ENCODE data around the gene RNF214.

Gene RNF214

DNA sequence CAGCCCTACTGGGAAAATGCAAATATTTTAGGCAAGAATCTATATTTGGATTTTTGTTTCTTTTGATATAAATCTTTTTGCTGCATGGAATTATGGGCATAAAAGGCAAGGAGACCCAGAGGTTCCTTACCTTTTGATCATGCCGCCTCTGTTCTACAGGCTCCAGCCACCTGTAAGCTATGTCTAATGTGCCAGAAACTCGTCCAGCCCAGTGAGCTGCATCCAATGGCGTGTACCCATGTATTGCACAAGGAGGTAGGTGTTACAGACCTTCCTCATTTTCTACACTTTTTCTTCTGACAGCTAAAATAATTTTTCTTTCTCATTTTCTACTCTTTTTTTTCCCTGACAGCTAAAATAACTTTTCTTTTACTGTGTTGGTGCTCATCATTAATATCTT lies 50.5 kb downstream of the RNF214 start:
- DNase-seq (ENCODE audit: low spot score), result no peak

DNA sequence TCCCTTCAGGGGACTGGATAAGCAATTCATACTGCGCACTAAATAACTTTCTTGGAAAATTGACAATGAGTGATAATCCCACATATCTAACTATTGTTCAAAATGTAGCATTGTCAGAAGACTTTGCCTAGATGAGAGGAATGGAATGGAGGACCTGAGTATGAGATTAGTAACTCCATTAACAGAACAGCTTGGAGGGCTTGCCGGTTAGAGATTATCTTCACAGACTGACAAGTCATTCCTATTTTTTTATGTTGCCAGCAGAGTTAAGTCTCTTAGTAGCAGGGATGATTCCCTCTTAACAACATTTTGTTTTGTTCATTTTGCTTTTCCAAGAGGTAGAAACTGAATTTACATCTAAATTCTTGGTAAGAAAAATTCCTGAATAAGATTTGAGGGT lies 51.6 kb downstream of the RNF214 start:
- DNase-seq (ENCODE audit: low spot score), result no peak

DNA sequence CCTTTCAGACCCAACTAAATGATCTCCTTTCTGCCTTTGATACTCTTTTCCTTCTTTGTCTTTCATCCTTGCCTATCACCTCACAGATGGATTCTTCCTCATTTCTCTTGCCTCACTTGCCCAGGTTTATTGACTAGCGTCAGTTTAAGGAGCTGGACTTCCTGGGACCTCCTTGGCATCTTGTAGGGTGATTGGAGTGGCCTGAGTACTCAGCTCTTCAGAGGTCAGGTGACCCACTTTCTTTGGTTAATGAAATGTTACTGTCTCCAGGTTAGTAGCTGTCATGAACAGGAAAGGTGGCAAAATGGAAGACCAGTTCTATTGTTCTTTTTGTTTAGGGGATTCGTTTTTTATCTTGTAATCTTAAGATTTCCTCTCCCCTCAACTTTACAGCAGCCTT lies 54.1 kb downstream of the RNF214 start:
- no peak for DNase-seq (ENCODE audit: low spot score)

DNA sequence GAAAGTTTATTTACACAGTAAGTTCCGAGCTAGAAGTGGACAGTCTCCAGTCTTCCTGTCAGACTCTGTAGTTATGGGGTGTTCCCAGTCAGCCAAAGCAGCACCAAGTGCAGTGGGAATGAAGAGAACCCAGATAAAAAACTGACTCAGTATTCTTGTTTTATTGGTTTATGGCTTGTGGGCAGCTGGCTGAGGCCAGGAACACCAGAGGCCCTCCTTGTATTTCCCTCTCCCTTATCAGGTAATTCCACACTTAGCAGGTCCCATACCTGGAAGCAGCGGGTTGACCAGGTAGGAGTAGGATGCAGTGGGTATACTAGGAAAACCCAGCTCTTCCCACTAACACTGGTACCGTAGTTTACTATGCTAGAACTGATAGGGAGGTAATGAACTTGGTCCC lies 55.2 kb downstream of the RNF214 start:
- DNase-seq (ENCODE audit: low spot score), result no peak

DNA sequence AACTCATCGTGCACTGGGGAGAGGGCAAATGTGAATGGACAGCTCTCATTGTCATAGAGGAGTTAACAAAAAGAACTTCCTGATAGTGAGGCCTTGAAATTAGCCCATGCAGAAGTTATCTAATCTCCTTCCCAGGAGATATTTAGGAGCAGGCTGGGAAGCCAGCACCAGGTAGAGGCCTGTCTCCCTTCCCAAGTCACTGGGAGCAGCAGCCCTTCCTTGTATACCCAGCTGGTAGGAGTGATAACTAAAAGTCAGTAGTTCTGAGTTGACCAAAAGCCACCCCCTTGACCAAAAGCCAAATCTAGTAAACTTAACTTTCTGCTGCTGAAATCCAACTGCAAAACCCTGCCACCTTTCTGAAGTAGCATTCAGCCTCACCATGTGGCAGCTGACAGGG lies 57.3 kb downstream of the RNF214 start:
- DNase-seq (ENCODE audit: low spot score), result no peak

DNA sequence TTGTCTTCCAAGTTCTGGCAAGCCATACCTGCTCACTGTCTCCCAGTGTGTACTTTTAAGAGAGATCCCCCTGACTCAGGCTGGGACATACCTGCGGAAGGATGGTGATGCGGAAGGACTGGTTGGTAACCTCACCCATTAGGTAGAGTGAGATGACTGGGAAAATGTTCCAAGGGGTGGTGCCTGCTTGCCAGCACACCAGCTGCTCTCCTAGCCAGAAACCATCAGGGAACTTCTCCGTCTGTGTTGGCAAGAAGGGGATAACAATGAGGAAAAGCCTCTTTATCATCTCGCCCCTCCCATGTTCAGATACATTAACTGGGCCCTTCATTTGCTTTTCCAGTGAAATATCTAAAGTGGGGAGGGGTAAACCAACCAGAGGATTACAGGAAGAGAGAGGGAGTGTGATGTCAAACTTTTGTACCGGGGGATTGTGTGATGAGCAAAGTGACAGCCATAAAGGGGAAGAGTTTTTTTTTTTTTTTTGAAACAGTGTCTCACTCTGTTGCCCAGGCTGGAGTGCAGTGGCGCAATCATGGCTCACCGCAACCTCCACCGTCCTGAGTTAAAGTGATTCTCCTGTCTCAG lies 58.4 kb downstream of the RNF214 start, which contains the start of gene BACE1-AS:
TSS of gene BACE1-AS (plus strand) at position 538 of the 588 bp plus-strand sequence.
- DNase-seq (ENCODE audit: low spot score), result no peak

DNA sequence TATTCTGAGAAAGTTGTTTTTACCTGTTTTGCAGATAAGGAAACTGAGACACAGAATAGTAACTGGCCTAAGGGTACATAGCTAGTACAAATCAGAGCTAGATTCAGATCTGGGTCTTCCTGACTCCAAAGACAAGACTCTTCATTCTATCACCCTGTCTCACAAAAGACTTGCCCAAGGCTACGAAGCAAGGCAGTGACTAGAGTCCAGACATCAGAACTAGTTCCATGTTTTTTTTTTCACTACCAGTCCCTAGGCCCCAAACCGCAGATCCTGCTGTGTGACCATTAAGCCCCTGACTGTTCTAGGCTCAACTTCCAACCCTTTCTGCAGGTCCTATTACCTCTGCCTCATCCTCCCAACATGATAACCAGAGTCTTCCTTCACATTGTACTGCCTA lies 60.1 kb downstream of the RNF214 start:
- DNase-seq (ENCODE audit: low spot score), result no peak

DNA sequence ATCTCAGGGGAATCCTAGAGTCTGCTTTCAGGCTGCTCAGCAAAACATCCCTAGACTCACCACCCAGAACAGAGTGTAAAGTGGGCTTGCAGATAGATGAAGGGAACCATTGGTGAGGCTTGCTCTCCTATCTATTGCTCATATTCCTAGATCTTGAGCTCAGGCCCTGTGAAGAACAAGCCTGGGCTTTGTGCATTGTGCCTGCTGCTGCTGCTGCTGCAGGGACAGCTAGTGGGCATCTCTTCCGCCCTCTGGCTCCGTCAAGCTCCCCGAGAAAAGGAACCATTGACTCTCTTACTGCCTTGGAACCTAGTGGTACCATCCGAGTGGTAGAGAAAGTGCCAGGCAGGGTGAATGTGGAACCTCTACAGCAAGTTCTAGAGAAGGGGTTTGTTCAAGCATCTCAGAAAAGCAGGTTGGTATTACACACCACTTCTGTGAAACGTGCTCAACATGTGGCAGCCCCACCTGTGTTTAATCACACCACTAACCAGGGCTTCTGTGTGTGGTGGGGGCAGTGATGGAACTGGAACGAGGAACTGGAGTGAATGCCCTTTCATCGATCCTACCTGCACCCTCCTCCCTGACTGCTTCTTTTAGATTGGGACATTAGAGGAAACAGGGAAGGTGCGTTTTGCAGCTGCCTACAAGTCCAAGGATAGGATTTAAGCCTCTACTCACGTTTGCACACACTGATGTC lies 63.1 kb downstream of the RNF214 start:
- DNase-seq (ENCODE audit: low spot score), result no peak

DNA sequence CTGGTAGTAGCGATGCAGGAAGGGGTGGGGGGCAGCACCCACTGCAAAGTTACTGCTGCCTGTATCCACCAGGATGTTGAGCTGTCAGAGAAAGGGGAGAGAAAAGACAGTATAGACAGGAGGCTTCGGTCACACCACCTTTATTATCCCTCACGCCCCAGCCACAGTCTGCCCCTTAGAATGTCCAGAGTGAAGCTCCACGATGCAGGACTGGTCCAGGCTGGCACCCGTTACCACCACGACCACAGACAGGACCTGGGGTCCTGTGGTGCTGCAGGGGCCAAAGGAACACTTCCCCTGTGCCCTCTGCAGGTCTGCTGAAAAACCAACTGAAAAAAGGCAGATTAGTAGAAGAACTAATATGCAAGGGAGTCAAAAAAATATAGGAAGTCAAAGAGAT lies 64.4 kb downstream of the RNF214 start:
- no peak for DNase-seq (ENCODE audit: low spot score)

DNA sequence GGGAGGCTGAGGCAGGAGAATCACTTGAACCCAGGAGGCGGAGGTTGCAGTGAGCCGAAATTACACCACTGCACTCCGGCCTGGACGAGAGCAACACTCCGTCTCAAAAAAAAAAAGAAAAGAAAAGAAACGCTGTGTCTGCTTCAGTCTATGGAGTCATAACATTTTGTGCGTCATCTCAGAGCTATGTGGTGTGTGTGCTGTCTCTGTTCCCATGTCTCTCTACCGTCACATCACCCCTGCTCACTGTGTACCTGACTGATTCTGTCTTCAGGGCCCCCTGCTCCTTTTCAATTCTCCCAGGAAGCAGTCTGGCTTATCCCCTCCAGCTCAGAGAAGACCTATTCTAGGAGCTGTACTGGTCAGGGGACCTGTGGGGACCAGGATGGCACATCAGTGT lies 65.7 kb downstream of the RNF214 start:
- DNase-seq (ENCODE audit: low spot score), result no peak

DNA sequence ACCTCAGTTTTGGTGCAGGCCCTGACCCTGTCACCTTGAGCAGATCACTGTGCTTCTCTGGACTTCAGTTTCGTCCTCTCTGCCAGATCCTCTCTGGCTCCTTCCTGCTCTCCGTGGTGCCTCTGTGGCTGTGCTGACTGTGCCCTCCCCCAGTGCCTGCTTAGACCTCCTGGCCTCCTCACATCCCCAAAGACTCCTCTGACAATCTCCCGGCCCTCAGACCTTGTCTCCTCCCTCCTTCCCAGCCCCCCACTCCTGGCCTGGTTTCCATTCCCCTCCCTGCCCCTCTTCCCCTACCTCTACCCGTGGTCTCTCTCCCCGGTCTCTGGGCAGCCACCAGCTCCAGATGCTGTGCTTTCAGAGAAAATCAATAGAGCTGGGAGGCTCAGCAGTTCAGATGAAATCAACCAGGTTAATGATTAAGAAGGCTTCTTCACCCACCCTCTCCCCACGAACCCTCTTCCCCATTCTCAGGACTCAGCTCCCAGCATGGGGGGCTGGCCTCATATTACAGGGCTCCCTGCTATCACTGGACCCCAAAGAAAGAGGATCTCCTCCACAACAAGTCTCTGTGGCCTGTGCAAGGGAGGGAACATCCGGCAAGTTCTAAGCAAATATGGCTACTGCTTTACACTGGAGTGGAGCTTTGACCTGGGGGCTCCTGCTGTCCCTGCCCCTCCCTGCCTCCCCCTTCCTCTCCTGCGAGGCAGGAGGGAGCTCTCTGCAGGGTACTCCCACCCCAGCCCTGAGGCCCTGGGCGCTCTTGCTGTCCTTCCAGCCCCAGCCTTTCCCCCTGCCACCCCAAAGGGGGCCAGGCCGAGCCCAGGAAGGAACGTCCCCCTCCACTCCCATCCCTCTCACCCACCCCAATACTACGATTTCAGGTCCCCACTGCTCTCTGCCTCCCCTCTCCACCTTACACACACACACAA lies 67.1 kb downstream of the RNF214 start:
- DNase-seq (ENCODE audit: low spot score), result no peak

DNA sequence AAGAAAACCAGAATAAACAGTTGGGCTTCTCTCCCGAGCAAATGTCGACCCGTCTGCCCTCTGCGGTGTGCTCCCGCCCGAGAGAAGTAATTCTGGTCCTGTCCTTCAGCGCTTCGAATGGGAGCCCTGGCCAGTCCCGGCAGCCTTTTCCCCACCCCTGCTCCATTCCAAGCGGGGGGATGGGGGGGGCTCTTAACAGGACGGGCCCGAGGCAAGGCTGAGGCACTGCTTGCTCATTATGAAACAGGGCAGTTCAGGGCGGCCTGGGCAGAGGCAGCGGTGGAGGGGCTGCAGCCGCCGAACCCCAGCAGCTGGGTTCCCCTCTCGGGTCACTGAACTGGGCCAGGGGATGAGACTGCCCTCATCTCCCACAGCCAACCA lies 67.8 kb downstream of the RNF214 start:
- DNase-seq (ENCODE audit: low spot score), result no peak

DNA sequence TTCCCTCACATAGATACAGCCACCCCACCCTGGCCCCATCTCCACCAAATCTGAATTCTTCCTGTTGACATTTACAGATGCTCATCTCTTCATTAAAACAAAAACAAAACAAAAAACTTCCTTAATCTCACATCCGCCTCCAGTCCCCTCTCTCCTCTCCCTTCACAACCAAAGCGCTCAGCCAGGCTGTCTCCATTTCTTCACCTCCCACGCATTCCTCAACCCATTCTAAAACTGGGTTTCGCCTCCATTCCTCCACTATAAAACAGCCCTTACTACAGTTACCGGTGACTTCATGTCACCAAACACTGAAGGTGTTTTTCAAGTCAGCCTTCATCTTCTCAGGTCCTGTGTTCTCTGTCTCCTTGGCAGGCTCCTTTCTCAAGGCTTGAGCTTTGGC lies 68.3 kb downstream of the RNF214 start:
- no peak for DNase-seq (ENCODE audit: low spot score)

DNA sequence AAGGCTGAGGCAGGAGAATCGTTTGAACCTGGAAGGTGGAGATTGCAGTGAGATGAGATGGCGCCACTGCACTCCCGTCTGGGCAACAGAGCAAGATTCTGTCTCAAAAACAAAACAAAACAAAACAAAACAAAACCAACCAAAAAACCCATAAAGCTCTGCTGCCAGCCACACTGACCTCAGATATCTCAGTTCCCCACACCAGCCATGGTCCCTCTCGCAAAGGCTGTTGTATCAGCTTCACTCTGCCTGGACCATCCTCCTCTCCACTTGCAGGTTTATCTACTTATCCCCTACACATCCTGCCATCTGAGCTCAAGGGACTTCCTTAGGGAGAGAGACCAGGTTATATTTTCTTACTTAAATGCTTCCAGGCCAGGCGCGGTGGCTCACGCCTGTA lies 69.8 kb downstream of the RNF214 start:
- no peak for DNase-seq (ENCODE audit: low spot score)

DNA sequence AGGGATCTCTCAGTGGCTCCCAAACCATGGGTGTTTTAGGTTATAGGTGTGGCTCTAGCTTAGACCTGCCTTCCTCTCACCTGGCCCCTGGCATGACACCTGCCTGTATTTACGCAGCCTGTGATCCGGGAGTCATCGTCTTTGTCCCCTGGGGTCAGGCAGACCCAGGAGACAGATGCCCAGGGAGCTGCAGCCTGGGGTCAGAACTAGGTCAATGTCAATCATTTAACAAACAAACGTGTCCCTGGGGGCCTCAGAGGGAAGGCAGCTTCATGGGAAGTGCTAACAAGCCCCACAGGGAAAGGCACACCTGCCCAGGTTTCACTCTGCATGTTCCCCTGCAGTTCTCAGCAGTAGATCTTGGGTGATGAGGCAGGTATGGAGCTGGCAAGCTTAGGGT lies 70.6 kb downstream of the RNF214 start:
- DNase-seq (ENCODE audit: low spot score), result no peak

DNA sequence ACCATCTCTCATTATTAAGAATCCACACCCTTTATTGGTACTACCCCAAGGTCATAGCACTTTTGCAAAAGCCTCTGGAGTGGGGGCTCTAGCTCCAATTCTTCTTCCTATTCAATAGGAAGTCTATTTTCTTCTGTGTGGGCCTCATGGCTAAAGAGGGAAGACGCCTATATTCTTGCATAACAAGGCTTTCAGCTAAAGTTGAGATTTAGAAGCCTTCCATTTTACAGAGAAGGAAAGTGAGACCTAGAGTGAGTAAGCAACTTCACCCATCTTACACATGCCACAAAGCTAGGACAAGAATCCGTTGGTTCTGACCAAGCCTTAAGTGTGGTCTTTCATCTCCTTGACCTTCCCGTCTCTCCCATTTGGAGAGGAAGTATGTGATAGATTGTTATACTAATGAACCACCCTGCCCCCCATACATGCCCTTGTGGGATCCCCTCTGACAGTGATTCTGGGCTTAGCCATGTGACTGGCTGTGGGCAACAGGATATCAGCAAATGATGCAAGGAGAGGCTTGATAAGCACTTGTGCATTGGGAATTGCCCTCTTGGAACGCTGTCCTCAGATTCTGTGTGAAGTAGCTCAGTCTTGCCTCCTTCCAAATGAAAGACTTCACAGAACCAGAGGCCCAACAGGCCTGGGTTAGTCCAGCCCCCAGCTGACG lies 71.3 kb downstream of the RNF214 start:
- DNase-seq (ENCODE audit: low spot score), result no peak

DNA sequence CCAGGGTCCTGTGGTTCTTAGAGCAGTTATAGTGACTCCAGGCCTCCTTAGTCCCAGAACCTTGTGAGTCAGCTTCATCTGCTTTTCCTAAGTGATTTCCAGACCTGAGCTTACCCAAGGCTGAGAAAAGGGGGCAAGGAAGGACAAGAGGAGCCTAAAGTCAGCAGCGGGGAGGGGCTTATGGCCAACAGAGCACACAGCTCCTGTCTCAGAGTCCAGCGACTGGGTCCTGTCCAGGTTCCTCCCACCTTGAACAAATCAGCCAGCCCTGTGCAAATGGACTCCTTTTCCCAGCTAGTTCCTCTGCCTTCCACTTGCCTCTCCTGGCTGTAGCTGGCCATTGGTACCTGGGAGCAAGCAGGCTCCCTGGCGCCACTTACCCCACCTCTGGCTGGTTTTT lies 72.7 kb downstream of the RNF214 start:
- DNase-seq (ENCODE audit: low spot score), result no peak

DNA sequence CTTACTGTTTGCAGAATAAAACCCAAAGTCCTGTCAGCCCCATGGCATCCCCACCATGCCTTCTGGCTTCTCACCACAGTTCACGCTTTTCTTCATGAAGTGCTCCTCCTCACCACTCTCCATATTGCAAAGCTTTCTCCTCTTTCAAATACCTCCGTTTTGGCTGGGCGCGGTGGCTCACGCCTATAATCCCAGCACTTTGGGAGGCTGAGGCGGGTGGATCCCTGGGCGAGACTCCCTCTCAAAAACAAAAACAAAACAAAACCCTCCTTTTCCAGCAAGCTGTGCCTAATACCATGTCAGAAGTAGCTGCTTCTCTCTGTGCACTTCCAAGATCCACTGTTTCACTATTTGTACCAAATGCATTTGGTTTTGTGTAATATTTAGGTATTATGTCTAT lies 76.8 kb downstream of the RNF214 start:
- DNase-seq (ENCODE audit: low spot score), result no peak

DNA sequence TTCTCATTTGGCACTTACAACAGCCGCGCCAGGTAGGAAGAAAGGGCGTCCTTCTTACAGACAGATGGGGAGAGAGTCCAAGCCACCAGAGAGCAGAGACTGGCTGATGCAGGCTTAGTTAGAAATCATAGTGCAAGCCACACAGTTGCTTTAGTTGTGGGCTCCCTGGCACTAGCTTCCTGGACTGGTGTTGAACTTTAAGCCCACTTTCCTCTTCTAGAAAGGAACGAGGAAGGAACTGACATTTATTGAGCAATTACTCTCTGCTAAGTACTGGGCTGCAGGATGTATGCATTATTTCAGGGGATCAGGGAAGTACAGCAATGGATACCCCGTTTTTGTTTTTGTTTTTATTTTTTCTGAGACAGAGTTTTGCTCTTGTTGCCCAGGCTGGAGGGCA lies 80.6 kb downstream of the RNF214 start:
- DNase-seq (ENCODE audit: low spot score), result no peak

DNA sequence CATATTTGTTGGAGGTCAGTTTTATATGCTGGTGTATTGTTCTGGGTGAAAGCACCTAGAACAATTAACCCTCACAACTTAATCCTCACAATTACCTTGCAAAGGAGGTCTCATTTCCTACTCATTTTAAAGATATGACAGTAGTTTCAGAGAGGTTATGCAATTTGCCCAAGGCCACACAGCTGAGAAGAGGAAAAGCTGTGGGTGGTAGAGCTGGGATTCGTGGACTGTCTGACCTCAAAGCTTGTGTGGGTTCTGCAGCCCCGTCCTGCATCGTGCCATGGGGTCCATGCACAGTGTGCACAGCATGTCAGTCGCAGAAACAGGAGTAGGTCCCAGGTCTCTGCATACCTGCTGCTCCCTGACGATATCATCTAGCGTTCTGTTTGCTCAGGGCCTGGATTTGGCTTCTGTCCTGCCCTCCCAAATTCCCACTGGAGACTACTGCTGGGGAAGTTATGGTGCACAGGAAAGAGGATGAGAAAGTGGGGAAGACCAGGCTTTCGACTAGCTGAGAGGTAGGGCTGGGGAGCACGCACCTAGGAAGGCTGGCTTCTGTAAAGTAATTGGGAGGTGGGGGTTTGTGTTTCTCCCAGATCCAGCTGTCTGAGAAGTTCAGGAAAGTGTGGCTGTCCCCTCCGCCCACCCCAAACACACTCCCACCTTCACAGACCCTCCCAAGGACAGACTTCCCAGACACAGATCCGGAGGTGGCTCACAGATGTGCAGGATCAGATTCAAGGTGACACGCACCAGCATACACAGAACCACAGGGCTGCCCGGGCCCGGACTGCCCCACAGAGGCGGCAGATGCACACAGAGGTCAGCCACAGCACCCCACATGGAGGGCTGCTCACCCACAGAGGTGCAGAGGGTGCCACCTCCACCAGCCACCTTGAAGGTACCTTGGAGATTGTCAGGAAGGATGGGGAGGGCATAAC lies 81.6 kb downstream of the RNF214 start:
- no peak for DNase-seq (ENCODE audit: low spot score)

DNA sequence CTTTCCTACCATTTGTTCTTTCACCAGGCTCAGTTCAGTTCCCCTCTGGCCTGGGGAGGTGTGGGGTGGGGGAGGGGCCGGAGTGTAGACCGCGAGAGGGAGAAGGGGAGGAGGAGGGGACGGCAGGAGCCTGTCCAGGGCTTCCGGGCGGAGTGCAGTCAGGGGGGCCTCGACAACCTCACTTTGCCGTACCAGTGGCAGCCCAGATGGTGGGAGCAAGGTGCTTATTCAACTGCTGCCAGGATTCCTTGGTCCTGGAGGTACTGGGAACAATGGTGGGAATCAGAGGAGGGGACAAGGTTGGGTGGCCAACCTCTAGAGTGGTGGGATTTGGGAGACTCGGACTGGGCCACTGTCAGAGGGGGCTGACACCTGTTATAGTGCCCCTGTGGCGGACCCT lies 82.4 kb downstream of the RNF214 start:
- DNase-seq (ENCODE audit: low spot score), result no peak
